HEK293T (cell line): ENCODE results near the gene PPP2R3C.
"Not testable (repeated sequence)": the region's sequence is repeated elsewhere in the genome, so short reads cannot be mapped to it uniquely, and the experiment has no call there.

Source experiments
- CTCF ChIA-PET: fragments of 350-600 bp; formaldehyde crosslinking; extraction: SDS; loops from one replicate; lab custom pipeline; 2021; ENCODE audit warnings: antibody characterized with exemption, inconsistent platforms; lab: Yijun Ruan, JAX
- POLR2A ChIA-PET: fragments of 350-600 bp; formaldehyde crosslinking; extraction: SDS; loops from one replicate; lab custom pipeline; 2020; ENCODE audit warnings: antibody characterized with exemption, inconsistent platforms; lab: Yijun Ruan, JAX
- DNase-seq: peaks from one replicate; pipeline ENCODE4 v3.0.0; 2012; ENCODE audit warnings: mixed read lengths; ENCODE audit errors: extremely low spot score
- ARNT ChIP-seq: fragments of 450-650 bp; IDR thresholded peaks from 2 replicates; pipeline ENCODE4 v1.6.1; 2017; ENCODE audit warnings: mild to moderate bottlenecking
- BHLHE40 ChIP-seq: fragments of 450-650 bp; IDR thresholded peaks from 2 replicates; pipeline ENCODE4 v1.6.1; 2016; ENCODE audit warnings: mild to moderate bottlenecking, moderate library complexity, borderline replicate concordance
- CTBP1 ChIP-seq: fragments of 450-650 bp; IDR thresholded peaks from 2 replicates; pipeline ENCODE4 v1.6.1; 2016; ENCODE audit warnings: borderline replicate concordance
- ELF4 ChIP-seq: fragments of 450-650 bp; IDR thresholded peaks from 2 replicates; pipeline ENCODE4 v1.6.1; 2017; ENCODE audit warnings: antibody characterized with exemption
- FOXA1 ChIP-seq: fragments of 450-650 bp; IDR thresholded peaks from 2 replicates; pipeline ENCODE4 v1.6.1; 2016; ENCODE audit warnings: mild to moderate bottlenecking
- FOXK2 ChIP-seq: fragments of 450-650 bp; IDR thresholded peaks from 2 replicates; pipeline ENCODE4 v1.6.1; 2016; ENCODE audit warnings: mild to moderate bottlenecking
- FOXM1 ChIP-seq: fragments of 450-650 bp; IDR thresholded peaks from 2 replicates; pipeline ENCODE4 v1.6.1; 2017; ENCODE audit warnings: mild to moderate bottlenecking, borderline replicate concordance
- HDGF ChIP-seq: fragments of 450-650 bp; IDR thresholded peaks from 2 replicates; pipeline ENCODE4 v1.6.1; 2017; ENCODE audit warnings: antibody characterized with exemption, borderline replicate concordance
- L3MBTL2 ChIP-seq: fragments of 450-650 bp; conservative IDR thresholded peaks from 2 replicates; pipeline ENCODE4 v1.6.1; 2016; ENCODE audit warnings: mild to moderate bottlenecking
- LEF1 ChIP-seq: fragments of 450-650 bp; IDR thresholded peaks from 2 replicates; pipeline ENCODE4 v1.6.1; 2017; ENCODE audit warnings: mild to moderate bottlenecking, borderline replicate concordance
- NFRKB ChIP-seq: fragments of 450-650 bp; IDR thresholded peaks from 2 replicates; pipeline ENCODE4 v1.6.1; 2016; ENCODE audit warnings: mild to moderate bottlenecking, moderate library complexity
- SP1 ChIP-seq: fragments of 450-650 bp; IDR thresholded peaks from 2 replicates; pipeline ENCODE4 v1.6.1; 2017
- SUZ12 ChIP-seq: fragments of 450-650 bp; IDR thresholded peaks from 2 replicates; pipeline ENCODE4 v1.6.1; 2016; ENCODE audit warnings: mild to moderate bottlenecking
- TARDBP ChIP-seq: fragments of 450-650 bp; IDR thresholded peaks from 2 replicates; pipeline ENCODE4 v1.6.1; 2016
- ZNF384 ChIP-seq: fragments of 450-650 bp; IDR thresholded peaks from 2 replicates; pipeline ENCODE4 v1.6.1; 2016
- TF ChIP-seq, protein P1 (sequence below): fragments of 450-650 bp; IDR thresholded peaks from 2 replicates; pipeline ENCODE4 v1.6.1; 2016

The PPP2R3C gene

DNA sequence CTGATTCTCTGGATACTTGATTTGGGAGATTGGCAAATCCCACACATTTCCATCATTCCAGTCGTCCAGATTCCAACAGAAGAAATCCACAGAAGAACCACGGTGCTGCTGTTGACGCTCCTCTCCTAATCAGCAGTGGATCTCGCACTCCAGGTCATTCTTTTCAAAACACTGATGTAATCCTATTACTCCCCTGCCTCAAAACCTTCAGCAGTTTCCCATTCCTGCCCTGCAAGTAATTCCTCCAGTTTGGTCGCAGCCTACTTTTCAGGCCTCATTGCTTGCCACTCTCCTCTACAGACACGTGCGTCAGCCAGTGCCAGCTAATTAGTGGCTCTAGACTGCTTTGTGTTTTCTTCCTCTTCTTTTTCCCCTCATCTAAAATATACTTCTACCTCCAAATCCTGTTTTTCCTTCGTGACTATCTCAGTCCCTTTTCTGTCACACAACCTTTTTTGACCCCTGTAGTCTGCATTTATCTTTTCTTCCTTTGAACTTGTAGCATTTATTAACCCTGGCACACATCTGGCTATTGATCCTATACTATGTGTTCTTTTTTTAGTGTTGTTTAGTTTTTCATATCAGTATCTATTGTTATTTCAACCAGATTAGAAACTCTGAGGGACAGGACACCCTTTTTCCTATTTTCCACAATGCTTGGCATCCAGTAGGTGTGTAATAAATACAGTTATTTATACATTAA is 37.3 kb upstream of the PPP2R3C start:
- ChIA-PET POLR2A (no interaction called here), CTCF (no interaction called here)
- no peak for DNase-seq
- no peak for TF ChIP-seq LEF1
- no peak for TF ChIP-seq FOXM1
- TF ChIP-seq ARNT, result no peak
- no peak for TF ChIP-seq FOXA1
- no peak for TF ChIP-seq L3MBTL2
- TF ChIP-seq BHLHE40, result no peak
- no peak for TF ChIP-seq FOXK2
- TF ChIP-seq NFRKB, result no peak
- TF ChIP-seq TARDBP, result no peak
- TF ChIP-seq, protein P1, sequence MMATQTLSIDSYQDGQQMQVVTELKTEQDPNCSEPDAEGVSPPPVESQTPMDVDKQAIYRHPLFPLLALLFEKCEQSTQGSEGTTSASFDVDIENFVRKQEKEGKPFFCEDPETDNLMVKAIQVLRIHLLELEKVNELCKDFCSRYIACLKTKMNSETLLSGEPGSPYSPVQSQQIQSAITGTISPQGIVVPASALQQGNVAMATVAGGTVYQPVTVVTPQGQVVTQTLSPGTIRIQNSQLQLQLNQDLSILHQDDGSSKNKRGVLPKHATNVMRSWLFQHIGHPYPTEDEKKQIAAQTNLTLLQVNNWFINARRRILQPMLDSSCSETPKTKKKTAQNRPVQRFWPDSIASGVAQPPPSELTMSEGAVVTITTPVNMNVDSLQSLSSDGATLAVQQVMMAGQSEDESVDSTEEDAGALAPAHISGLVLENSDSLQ, result no peak
- no peak for TF ChIP-seq CTBP1
- no peak for TF ChIP-seq SP1
- no peak for TF ChIP-seq ZNF384
- TF ChIP-seq SUZ12, result no peak
- TF ChIP-seq HDGF, result no peak
- TF ChIP-seq ELF4, result no peak

DNA sequence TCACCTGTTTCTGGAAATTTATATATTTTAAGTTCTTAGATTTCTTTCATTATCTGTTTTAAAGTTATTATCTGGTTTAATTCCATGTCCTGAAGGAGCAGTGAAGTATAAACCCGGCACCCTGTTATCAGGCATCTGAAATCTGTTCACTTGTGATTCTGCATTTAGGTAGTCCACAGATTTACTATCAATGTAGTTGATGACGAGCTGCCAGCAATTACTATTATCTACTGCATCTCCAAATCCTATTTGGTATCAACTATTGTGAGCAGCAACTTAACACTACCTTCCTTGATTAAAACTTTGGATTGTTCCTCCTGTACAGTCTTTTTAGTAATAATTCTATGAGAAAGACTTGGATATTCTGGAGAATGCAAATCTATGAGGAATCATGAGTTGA is 36.7 kb upstream of the PPP2R3C start:
- ChIA-PET CTCF (no interaction called here), POLR2A (no interaction called here)
- no peak for TF ChIP-seq ZNF384
- TF ChIP-seq NFRKB, result no peak
- TF ChIP-seq LEF1, result no peak
- no peak for TF ChIP-seq CTBP1
- no peak for TF ChIP-seq BHLHE40
- no peak for TF ChIP-seq FOXK2
- TF ChIP-seq FOXA1, result no peak
- TF ChIP-seq SUZ12, result no peak
- no peak for TF ChIP-seq L3MBTL2
- no peak for TF ChIP-seq FOXM1
- TF ChIP-seq TARDBP, result no peak
- TF ChIP-seq ELF4, result no peak
- no peak for DNase-seq

DNA sequence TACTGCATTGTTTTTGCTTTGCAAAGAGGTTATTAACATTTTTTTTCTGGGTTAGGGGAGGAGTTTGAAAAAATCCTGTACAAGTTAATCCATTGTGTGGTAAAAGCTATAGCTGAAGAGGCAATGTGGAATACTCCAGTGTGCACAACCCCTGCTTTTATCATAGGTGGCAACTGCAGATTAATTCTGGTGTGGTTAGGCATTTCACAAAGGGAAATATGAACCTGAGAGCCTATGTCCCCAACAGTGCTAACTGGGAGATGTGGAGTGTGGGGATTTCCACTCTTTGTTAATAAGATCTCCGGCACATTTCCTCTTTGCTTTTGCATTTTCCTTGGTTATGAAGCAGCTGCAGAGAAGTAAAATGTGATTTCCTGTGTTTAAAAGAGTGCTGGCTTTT is 34.2 kb upstream of the PPP2R3C start:
- TF ChIP-seq TARDBP (no peak), LEF1 (no peak), NFRKB (no peak), FOXM1 (no peak), ARNT (no peak), HDGF (no peak), CTBP1 (no peak), L3MBTL2 (no peak), BHLHE40 (no peak), FOXK2 (no peak), ZNF384 (no peak), SP1 (no peak)
- CTCF ChIA-PET, result interaction anchor here (0.7 kb wide), 1 partner anchor 234 kb away, joined by 4 read pairs; no protein-coding TSS in a partner anchor

DNA sequence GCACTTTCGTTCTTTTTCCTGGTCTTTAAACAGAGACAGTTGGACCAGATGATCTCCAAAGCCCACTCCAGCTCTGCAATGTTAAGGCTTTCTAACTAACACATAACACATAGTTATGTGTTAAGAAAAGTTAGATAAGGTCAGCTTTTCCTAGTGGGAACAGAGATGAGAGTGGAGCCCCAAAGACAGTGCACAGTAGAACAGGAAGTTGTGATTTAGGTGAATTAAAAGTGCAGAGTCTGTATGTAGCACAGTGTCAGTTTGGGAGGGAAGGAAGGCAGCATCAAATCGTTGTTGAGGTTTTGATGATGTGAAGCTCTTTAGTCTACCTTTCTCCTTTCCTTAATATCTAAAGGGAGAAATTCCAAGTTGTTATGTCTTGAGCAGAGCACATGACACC is 32.2 kb upstream of the PPP2R3C start:
- POLR2A ChIA-PET, result interaction anchor here (1.1 kb wide), 1 partner anchor 33 kb away, joined by 3 read pairs; the partner anchor contains the start of gene PPP2R3C
- CTCF ChIA-PET, result interaction anchor here (1.2 kb wide), 1 partner anchor 11 kb away, joined by 4 read pairs; no protein-coding TSS in a partner anchor
- TF ChIP-seq ZNF384 (no peak), SUZ12 (no peak), FOXA1 (no peak), NFRKB (no peak), ARNT (no peak), LEF1 (no peak), ELF4 (no peak), TARDBP (no peak), HDGF (no peak), SP1 (no peak), BHLHE40 (no peak), L3MBTL2 (no peak)
- TF ChIP-seq, protein P1, result no peak
- no peak for DNase-seq

More for the DNA sequence above, 34.2 kb upstream of the PPP2R3C start:
- DNase-seq, result no peak
- POLR2A ChIA-PET, result no interaction called here

DNA sequence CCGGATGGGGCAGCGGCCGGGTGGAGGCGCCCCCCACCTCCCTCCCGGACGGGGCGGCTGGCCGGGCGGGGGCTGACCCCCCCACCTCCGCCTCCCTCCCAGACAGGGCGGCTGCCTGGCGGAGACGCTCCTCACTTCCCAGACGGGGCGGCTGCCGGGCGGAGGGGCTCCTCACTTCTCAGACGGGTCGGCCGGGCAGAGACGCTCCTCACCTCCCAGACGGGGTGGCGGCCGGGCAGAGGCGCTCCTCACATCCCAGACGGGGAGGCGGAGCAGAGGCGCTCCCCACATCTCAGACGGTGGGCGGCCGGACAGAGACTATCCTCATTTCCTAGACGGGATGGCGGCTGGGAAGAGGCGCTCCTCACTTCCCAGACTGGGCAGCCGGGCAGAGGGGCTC is 30.7 kb upstream of the PPP2R3C start:
- DNase-seq, POLR2A ChIA-PET, CTCF ChIA-PET: not testable (repeated sequence)

DNA sequence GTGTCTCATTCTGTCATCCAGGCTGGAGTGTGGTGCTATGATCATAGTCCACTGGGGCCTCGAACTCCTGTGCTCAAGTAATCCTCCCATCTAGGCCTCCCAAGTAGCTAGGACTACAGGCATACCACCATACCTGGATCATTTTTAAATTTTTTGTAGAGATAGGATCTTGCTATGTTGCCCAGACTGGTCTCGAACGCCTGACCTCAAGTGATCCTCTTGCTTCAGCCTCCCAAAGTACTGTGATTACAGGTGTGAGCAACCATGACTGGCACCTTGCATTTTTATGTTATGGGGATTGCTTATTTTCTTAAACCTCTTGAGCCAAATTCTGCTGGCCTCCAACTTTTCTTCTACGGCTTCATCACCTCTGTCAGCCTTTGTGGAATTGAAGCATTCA is 27.4 kb upstream of the PPP2R3C start:
- ChIA-PET CTCF (interaction anchor here (1.4 kb wide), 1 partner anchor 538 kb away, joined by 4 read pairs; no protein-coding TSS in a partner anchor), POLR2A (no interaction called here)
- no peak for DNase-seq

More for the DNA sequence above, 27.4 kb upstream of the PPP2R3C start:
- no peak for TF ChIP-seq ELF4
- TF ChIP-seq SP1, result no peak
- TF ChIP-seq FOXK2, result no peak
- no peak for TF ChIP-seq ZNF384
- TF ChIP-seq FOXA1, result no peak
- TF ChIP-seq FOXM1, result no peak
- no peak for TF ChIP-seq BHLHE40
- no peak for TF ChIP-seq LEF1
- no peak for TF ChIP-seq CTBP1
- TF ChIP-seq L3MBTL2, result no peak
- TF ChIP-seq NFRKB, result no peak
- TF ChIP-seq, protein P1, result no peak
- no peak for TF ChIP-seq HDGF
- no peak for TF ChIP-seq TARDBP
- TF ChIP-seq SUZ12, result no peak
- TF ChIP-seq ARNT, result no peak
